SK-N-SH (cell line): Measurements from ENCODE around the gene GAPVD1.

Experiments
- ELF1 ChIP-seq: IDR thresholded peaks from 2 replicates; pipeline ENCODE4 v1.4.0; 2012
- EP300 ChIP-seq, 2 experiments: IDR thresholded peaks; 2 replicates each; pipeline versions ENCODE4 v1.4.0 to v1.6.1; 2012; ENCODE audit warnings: borderline replicate concordance in 1 of 2, low read depth in 1 of 2, low read length in 1 of 2
- EZH2phosphoT487 ChIP-seq: fragments of 200-600 bp; sonication (generic); IDR thresholded peaks from 2 replicates; pipeline ENCODE4 v1.6.1; 2017; ENCODE audit warnings: low read depth, mixed run types, mild to moderate bottlenecking, antibody characterized with exemption, moderate library complexity, borderline replicate concordance
- GATA2 ChIP-seq: sonication (generic); formaldehyde crosslinking; IDR thresholded peaks from 2 replicates; pipeline ENCODE4 v1.5.0; 2020; ENCODE audit warnings: mild to moderate bottlenecking, missing genetic modification reagents
- JUND ChIP-seq: IDR thresholded peaks from 2 replicates; pipeline ENCODE4 v1.4.0; 2012
- NFIC ChIP-seq: IDR thresholded peaks from 2 replicates; pipeline ENCODE4 v1.4.0; 2012; ENCODE audit warnings: borderline replicate concordance
- POLR2AphosphoS5 ChIP-seq: IDR thresholded peaks from 2 replicates; pipeline ENCODE4 v1.6.1; 2012; ENCODE audit warnings: low read depth, low read length
- RXRA ChIP-seq: IDR thresholded peaks from 2 replicates; pipeline ENCODE4 v1.4.0; 2012; ENCODE audit warnings: low read depth, mild to moderate bottlenecking, borderline replicate concordance
- TAF1 ChIP-seq: IDR thresholded peaks from 2 replicates; pipeline ENCODE4 v1.6.1; 2012; ENCODE audit warnings: low read depth, mild to moderate bottlenecking, low read length, moderate library complexity, borderline replicate concordance
- YY1 ChIP-seq: IDR thresholded peaks from 2 replicates; pipeline ENCODE4 v1.4.0; 2012; ENCODE audit warnings: low read depth, mild to moderate bottlenecking
- TF ChIP-seq, protein P1 (sequence below): fragments of 150-350 bp; IDR thresholded peaks from 2 replicates; pipeline ENCODE4 v1.6.1; 2017; ENCODE audit warnings: antibody characterized with exemption, low read length, low read depth, borderline replicate concordance
- TF ChIP-seq, protein P2 (sequence below): fragments of 200-600 bp; sonication (generic); IDR thresholded peaks from 2 replicates; pipeline ENCODE4 v1.6.1; 2017; ENCODE audit warnings: antibody characterized with exemption, mild to moderate bottlenecking, moderate library complexity
- TF ChIP-seq, protein P3 (sequence below): IDR thresholded peaks from 2 replicates; pipeline ENCODE4 v1.6.1; 2012; ENCODE audit warnings: mild to moderate bottlenecking, low read depth, low read length, moderate library complexity

DNA sequence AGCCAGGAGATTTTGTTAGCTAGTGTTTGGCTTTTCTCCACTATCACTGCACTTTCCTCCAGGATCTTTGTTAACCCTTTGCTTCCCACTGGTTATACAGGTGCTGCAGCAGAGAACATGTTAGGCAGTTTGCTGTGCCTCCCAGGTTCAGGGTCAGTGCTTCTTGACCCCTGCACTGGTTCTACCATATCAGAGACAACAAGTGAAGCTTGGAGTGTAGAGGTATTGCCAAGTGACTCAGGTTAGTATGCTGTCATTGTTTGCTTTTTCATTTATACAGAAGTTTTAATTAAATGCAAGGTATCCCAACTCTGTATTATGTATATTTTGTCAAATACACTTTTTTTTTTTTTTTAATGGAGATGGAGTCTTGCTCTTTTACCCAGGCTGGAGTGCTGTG lies 68.4 kb downstream of the GAPVD1 start:
- TF ChIP-seq, protein P1, sequence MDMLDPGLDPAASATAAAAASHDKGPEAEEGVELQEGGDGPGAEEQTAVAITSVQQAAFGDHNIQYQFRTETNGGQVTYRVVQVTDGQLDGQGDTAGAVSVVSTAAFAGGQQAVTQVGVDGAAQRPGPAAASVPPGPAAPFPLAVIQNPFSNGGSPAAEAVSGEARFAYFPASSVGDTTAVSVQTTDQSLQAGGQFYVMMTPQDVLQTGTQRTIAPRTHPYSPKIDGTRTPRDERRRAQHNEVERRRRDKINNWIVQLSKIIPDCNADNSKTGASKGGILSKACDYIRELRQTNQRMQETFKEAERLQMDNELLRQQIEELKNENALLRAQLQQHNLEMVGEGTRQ = no peak
- TF ChIP-seq, protein P2, sequence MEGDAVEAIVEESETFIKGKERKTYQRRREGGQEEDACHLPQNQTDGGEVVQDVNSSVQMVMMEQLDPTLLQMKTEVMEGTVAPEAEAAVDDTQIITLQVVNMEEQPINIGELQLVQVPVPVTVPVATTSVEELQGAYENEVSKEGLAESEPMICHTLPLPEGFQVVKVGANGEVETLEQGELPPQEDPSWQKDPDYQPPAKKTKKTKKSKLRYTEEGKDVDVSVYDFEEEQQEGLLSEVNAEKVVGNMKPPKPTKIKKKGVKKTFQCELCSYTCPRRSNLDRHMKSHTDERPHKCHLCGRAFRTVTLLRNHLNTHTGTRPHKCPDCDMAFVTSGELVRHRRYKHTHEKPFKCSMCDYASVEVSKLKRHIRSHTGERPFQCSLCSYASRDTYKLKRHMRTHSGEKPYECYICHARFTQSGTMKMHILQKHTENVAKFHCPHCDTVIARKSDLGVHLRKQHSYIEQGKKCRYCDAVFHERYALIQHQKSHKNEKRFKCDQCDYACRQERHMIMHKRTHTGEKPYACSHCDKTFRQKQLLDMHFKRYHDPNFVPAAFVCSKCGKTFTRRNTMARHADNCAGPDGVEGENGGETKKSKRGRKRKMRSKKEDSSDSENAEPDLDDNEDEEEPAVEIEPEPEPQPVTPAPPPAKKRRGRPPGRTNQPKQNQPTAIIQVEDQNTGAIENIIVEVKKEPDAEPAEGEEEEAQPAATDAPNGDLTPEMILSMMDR = no peak
- TF ChIP-seq GATA2 = no peak
- no peak for TF ChIP-seq TAF1
- TF ChIP-seq POLR2AphosphoS5 = no peak
- TF ChIP-seq, protein P3, sequence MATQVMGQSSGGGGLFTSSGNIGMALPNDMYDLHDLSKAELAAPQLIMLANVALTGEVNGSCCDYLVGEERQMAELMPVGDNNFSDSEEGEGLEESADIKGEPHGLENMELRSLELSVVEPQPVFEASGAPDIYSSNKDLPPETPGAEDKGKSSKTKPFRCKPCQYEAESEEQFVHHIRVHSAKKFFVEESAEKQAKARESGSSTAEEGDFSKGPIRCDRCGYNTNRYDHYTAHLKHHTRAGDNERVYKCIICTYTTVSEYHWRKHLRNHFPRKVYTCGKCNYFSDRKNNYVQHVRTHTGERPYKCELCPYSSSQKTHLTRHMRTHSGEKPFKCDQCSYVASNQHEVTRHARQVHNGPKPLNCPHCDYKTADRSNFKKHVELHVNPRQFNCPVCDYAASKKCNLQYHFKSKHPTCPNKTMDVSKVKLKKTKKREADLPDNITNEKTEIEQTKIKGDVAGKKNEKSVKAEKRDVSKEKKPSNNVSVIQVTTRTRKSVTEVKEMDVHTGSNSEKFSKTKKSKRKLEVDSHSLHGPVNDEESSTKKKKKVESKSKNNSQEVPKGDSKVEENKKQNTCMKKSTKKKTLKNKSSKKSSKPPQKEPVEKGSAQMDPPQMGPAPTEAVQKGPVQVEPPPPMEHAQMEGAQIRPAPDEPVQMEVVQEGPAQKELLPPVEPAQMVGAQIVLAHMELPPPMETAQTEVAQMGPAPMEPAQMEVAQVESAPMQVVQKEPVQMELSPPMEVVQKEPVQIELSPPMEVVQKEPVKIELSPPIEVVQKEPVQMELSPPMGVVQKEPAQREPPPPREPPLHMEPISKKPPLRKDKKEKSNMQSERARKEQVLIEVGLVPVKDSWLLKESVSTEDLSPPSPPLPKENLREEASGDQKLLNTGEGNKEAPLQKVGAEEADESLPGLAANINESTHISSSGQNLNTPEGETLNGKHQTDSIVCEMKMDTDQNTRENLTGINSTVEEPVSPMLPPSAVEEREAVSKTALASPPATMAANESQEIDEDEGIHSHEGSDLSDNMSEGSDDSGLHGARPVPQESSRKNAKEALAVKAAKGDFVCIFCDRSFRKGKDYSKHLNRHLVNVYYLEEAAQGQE = no peak
- TF ChIP-seq YY1 = no peak
- no peak for TF ChIP-seq JUND
- no peak for TF ChIP-seq ELF1
- no peak for TF ChIP-seq EZH2phosphoT487
- TF ChIP-seq EP300 (IDR thresholded peaks at IDR 0.05; ENCODE audit: borderline replicate concordance in 1 of 2, low read depth in 1 of 2, low read length in 1 of 2) = no peak
- no peak for TF ChIP-seq NFIC
- no peak for TF ChIP-seq RXRA
